GM18951 (cell line): ENCODE results near the gene LRP1B.

ENCODE experiments used
- POLR2A ChIP-seq: IDR thresholded peaks from 4 replicates; pipeline ENCODE4 v1.6.1; 2011; ENCODE audit warnings: mild to moderate bottlenecking; ENCODE audit not compliant: insufficient read length, insufficient read depth; ENCODE audit errors: extremely low read depth
- in situ Hi-C: fragments of 300-500 bp; cut with MboI; formaldehyde crosslinking; loops from one replicate; pipeline ENCODE4 v1.12.0; 2022; ENCODE audit warnings: low sequenced_read_pairs, mixed read lengths, inconsistent platforms; ENCODE audit not compliant: unreplicated experiment

Gene LRP1B

DNA sequence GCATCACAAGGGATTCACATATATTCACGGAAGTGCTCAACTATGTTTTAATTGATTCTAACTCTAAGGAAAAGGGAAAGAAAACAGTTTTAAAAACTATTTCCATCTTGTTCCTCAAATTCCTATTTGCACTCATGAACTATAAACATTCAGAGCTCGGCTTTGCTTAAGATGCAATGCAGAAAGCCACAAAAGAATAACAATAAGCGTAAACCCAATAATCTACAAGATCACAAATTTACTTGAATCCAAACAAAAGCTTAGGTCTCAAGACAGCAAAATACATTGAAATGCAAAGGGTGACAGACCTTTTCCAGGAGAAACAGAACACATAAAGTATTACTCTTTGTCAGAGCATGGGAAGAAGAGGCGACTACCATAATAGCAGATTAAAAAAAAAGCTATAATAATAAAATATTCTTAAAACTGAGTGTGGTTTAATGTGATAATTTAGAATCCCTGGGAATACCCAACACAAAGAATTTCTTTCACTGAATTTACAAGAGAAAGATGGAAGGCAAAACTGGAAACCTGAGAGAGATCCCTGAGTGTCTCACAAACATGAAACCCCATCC lies 1094.9 kb downstream of the LRP1B start:
- in situ Hi-C loops, result no loop called here
- no peak for TF ChIP-seq POLR2A

DNA sequence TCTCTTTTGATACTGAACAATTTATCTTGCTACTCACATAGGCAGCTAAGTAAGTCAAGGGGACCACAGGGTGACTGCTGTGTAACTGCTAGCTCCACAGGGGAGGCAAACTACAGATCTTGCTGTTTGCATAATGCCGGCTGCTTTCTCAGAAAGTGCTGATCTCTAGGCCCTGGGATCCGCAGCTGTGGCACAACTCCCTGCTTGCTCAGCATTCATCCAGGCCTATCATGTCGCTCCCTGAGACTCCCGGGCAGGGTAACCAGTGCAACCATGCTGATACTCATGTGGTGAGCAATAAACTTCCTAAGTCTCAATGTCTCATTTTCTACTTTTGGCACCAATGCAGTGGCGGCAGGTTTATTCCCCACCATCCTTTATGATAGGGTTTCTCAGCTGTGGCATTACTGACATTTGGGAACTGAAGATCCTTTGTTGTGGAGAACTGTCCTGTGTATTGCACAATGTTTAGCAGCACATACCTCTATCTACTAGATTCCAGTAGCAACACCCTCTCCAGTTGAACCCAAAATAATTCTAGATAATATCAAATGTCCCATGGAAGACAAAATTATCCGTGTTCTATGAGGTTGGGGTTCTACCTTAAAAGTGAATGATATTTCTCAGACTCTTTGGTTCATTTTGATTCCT lies 1101.3 kb downstream of the LRP1B start:
- TF ChIP-seq POLR2A, result no peak
- in situ Hi-C loops, result no loop called here

DNA sequence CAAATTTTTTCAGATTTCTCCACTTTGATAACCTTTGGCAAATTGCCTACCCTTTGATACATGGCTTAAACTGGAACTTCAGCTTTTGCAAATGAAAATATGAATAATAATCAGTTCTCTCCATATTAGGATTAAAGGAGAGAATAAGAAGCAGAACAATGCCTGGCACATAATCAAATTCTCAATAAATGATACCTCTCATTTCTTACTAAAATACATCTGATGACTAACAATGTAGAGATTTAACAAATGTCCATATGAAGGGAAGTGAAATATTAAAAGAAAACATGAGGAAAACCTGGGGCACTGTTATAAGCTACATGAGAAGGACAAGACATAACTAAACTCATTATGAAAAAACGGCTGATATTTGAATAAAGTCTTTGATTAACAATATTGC lies 1103.6 kb downstream of the LRP1B start:
- no peak for TF ChIP-seq POLR2A
- in situ Hi-C loops, result no loop called here

DNA sequence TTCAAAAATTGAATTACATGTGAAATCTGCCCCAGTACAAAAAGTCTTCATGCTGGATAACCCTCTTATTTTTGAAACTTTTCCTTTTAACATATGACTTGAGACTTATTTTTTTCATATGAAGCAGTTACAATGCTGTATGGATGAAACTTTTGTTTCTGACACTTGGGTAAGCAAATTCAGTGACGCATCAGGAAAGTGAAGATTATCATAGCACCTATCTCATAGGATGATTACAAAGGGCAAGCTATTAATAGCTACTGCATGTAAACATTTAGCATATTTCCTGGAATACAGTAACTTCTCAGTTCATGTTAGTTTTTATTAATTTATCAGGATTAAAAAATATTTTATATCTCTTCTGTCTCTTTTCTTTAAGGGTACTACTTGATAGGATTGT lies 1109.2 kb downstream of the LRP1B start:
- TF ChIP-seq POLR2A, result no peak
- in situ Hi-C loops, result no loop called here

DNA sequence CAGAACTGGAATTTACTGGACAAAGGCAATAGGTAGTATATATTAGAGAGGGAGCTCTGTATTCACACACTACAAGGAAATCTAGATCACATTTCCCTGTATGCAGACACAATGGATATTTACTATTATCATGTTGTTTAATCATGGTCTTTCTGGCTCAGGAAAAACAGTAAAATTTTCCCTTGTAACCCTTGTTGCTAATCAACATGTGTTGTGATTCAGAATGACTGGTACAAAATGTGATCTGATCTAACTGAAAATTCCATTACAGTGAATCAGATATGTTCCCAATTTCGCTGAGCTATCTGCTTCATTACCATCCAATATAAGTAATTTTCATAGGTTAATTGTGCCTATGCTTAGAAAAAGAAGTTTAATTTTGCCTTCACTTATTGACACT lies 1109.7 kb downstream of the LRP1B start:
- no peak for TF ChIP-seq POLR2A
- in situ Hi-C loops, result no loop called here

DNA sequence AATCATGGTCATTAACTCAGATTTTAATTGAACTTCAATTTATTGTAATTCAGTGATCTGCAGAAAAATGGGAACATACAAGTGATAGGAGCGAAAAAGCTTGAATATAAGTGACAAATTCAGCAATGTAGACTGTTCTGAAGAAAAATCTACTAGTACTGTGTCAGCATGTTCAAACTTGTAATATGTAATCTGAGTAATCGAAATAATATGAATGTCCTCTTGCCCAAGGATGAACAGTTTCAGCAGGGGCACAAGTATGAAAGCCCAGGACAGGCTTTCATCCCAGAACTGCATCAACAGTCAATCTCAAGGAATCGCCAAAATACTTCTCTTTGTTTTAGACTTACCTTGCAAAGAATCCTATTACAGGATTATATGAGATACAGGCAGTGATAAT lies 1110.5 kb downstream of the LRP1B start:
- no peak for TF ChIP-seq POLR2A
- in situ Hi-C loops, result no loop called here

DNA sequence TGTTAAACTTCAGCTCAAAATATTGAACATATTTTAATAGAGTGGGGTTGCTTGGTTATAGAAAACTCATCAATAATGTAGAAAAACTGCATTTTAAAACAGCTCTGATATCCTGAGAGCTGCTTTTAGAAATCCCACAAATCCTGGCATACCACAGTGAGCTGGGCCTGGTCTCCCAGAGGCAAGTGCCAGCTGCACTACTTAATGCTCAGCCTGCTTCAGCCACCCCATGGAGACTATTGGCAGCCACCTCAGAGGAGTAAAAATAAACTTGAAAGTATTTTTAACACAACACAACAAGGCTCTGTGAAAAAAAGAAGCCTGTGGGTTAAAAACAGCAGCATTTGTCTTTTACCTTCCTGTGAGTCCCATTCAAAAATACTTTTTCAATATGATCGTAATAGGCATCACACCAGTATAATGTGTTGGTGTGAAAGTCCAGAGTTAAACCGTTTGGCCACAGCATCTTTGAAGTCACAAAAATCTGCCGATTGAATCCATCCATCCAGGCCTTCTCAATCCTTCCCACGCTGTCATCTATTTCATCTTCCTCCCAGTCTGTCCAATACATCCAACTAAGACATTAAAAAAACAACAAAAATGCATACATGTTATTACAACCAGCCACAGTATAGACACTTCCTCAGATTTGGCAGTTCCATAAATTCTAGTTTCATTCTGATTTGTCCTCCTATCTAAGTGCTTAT lies 1115.3 kb downstream of the LRP1B start:
- in situ Hi-C loops, result no loop called here
- TF ChIP-seq POLR2A, result no peak

DNA sequence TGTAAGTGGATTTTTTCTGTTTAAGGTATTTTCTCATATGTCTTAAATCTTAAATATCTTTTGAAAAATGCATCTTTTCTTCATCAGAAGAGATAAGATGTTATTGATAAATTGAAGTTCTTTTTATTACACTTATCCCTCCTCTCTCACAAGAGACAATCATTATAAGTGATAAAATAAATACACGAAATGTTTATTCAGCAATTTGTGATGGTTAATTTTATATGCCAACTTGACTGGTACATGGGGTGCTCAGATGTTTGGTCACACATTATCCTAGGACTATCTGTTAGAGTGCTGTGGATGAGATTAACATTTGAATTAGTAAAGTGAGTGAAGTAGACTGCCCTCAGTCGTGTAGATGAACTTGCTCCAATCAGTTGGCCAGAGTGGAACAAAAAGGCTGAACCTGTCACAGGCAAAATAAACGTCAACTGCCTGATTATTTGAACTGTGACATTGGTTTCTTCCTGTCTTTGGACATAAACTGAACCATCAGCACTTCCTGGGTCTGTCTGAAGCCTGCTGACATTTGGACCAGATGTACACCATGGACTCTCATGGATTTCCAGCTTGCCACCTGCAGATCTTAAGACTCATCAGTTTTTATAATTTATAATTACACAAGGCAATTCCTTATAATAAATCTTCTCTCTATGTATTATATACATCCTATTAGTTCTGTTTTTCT lies 1126.7 kb downstream of the LRP1B start:
- TF ChIP-seq POLR2A, result no peak
- in situ Hi-C loops, result no loop called here

DNA sequence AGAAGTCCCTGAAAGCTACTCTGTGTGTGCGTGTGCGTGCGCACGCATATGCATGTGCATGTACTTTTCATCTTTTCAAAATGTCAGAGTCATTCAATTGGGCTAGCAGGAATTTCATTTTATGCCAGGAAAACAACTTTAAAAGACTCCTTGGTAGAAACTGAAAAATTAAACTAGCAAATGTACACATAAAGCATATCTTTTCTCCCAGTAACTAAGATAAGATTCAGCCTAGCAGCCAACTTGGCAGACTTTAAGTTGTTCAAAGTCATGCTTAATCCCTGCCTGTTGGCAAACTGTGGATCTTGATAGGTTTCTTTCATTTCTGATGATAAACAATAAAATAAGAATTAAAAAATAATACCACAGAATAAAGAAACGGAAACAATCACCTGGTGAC lies 1129.1 kb downstream of the LRP1B start:
- in situ Hi-C loops, result no loop called here
- no peak for TF ChIP-seq POLR2A

DNA sequence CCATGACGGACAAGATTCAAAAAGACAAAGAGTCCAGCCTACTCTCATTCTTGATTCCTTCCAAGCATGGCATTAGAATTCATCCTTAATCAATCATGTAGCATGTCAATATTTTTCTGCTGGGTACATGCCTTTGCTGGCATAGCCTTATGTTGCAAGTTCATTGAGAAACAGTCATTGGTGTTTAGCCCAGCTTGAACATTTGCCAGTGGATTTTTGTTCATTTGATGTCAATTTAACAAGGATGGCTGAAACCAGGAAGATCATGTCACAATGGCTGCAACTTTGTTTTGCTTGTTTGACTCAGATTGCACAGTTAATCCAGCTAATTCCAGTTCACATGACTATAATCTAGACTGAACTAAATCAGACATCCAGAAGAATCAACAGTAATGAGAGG lies 1132.2 kb downstream of the LRP1B start:
- no peak for TF ChIP-seq POLR2A
- in situ Hi-C loops, result no loop called here

DNA sequence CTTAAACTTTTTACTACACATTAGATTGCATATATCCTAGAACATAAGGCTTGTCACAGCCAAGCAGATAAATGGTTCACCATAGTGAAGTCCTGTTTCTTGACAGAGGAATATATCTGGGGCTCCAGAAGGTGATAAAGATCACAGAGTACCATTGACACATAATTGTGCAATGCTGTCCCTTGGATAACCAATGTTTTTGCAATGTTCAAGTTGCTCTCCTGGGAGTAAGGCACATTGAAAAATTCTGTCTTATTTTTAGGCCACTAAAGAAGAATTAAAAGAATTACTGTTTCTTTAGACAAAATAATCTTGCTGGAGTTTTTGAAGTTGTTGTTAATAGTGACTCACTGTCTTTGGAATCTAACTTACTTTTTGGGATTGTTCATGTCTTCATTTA lies 1132.8 kb downstream of the LRP1B start:
- in situ Hi-C loops, result no loop called here
- no peak for TF ChIP-seq POLR2A

DNA sequence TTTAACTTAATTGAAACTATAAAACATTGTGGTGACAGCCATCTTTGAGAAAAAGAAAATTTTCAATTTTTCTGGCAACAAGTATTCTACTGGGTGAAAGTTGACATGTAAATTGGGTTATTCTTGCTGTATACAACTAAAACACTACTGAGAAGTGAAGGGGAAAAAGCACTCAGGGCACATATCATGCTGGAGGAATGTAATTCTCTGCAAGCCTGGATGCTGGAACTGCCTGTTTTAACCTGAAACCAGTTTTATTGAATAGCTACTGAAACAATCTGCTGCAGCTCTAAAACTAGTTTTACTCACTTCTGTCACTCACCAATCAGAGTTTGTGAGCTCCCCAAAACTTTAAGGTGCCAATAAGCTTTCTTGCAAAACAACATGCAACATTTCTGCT lies 1136.0 kb downstream of the LRP1B start:
- TF ChIP-seq POLR2A, result no peak
- in situ Hi-C loops, result no loop called here

DNA sequence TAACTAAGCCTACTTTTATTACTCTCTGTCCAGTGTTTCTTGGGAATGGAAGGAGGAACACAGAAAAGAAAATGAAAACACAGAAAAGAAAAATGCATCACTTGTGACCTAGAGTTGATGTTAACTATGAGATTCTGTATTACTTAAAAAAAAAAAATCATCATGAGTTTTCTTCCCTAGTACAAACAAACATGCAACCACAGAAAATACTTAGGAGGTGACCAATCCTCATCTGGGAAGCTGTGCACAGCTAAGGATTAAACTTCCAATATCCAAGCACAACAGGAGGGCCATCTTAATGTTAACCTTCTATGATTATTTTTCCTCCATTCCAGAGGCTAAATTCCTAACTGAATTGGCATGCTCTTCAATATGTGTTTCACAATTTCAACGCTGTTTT lies 1140.4 kb downstream of the LRP1B start:
- no peak for TF ChIP-seq POLR2A

DNA sequence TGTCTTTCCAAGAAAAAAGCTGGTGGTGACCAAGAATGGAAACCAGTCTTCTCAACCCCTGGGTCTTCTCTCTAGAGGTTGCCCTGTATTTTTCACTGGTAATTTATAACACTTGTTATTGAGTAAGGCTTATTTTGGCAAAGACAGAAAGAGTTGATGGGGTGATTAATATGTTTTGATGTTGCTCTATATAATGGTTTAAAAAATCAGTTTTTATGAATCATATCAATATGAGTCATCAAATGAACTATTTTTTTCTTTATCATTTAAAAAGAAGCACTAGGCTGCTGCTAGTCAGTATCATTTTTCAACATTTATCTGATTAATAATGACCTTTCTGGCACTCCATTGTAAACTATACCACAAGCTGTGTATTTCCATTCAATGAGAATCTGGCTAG lies 1142.2 kb downstream of the LRP1B start:
- TF ChIP-seq POLR2A, result no peak

More for the DNA sequence above, 1140.4 kb downstream of the LRP1B start:
- in situ Hi-C loops, result no loop called here

DNA sequence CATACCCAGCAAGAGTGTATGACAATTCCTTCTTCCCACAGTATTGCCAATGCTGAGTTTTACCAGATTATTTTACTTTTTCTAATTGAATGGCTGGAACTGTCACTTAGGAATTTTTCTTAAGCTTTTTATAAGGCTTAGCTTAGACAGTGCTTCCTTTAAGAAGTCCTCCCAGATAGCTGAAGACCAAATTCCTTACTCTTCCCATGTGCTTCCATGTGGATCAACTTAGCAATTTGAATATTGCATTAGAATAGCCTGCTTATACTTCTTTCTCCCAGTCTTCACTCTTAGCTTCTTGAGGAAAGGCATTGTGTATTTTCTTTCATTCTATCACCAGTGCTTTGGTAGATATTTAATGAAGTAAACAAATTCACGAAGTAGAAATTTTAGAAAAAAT lies 1144.4 kb downstream of the LRP1B start:
- in situ Hi-C loops, result no loop called here
- TF ChIP-seq POLR2A, result no peak

More for the DNA sequence above, 1142.2 kb downstream of the LRP1B start:
- in situ Hi-C loops, result no loop called here
